Kidney (tissue), 22 donors: ENCODE measurements around the gene REXO4. TPM values are rescaled to one million over a fixed set of nuclear protein-coding genes. Genes with fewer than 3 reads are reported as not detected.

Experiments
- DNase-seq, 5 donors: peaks; one replicate each; pipeline ENCODE4 v3.0.0-alpha.2; 2013 to 2020
- FAIRE-seq: peaks from 2 replicates; lab custom pipeline; 2012; peaks lifted over from hg19 to GRCh38; lab: Jason Lieb, UNC
- H3K27ac ChIP-seq, 2 donors: one replicate each; pipeline ENCODE4 v1.7.0; 2013; ENCODE audit warnings: low read depth in 2 of 2, low read length in 2 of 2, inconsistent platforms in 1 of 2
- H3K27me3 ChIP-seq: one replicate; pipeline ENCODE4 v1.7.1; 2013; ENCODE audit warnings: low read length, inconsistent platforms; ENCODE audit not compliant: control insufficient read depth, insufficient read depth
- H3K36me3 ChIP-seq, 3 donors: one replicate each; pipeline versions ENCODE4 v1.7.0 to v1.7.1; 2013; ENCODE audit warnings: low read length in 3 of 3, control low read depth in 1 of 3, inconsistent platforms in 1 of 3; ENCODE audit not compliant: insufficient read depth in 3 of 3, control insufficient read depth in 2 of 3
- H3K4me1 ChIP-seq, 3 donors: one replicate each; pipeline versions ENCODE4 v1.7.0 to v1.7.1; 2013; ENCODE audit warnings: low read length in 3 of 3, inconsistent platforms in 1 of 3, low read depth in 1 of 3; ENCODE audit not compliant: control insufficient read depth in 2 of 3, insufficient read depth in 2 of 3
- H3K4me3 ChIP-seq, 3 donors: one replicate each; pipeline versions ENCODE4 v1.7.0 to v1.8.1; 2013; ENCODE audit warnings: low read length in 3 of 3, control low read depth in 1 of 3, inconsistent platforms in 1 of 3
- H3K9ac ChIP-seq, 3 donors: one replicate each; pipeline versions ENCODE4 v1.7.0 to v1.7.1; 2013; ENCODE audit warnings: low read length in 3 of 3, control low read depth in 1 of 3, inconsistent platforms in 1 of 3
- H3K9me3 ChIP-seq, 3 donors: one replicate each; pipeline versions ENCODE4 v1.7.0 to v1.7.1; 2013; ENCODE audit warnings: low read length in 3 of 3, control low read depth in 1 of 3, inconsistent platforms in 1 of 3; ENCODE audit not compliant: control insufficient read depth in 2 of 3, insufficient read depth in 1 of 3
- CTCF ChIP-seq: IDR thresholded peaks from 3 replicates; pipeline ENCODE4 v1.5.1; 2012; ENCODE audit warnings: mild to moderate bottlenecking, moderate library complexity, borderline replicate concordance; ENCODE audit not compliant: insufficient read depth; ENCODE audit errors: extremely low read depth
- intact Hi-C: fragments of 100-400 bp; cut with DNase I; formaldehyde crosslinking; loops from one replicate; pipeline ENCODE4 v1.11.1; 2022
- long read RNA-seq, 10 donors: library from polyadenylated mRNA in 1 of 10; unstranded in 1 of 10; transcript quantifications; one replicate each; pipeline ENCODE4 v2.0.0 and lab custom pipeline, GENCODE V29; 2021 to 2026
- polyA plus RNA-seq: library from polyadenylated mRNA; stranded (reverse); fragments of 350-450 nt; fragmentation: Illumina TruSeq; extraction: RNeasy Lipid Tissue Mini Kit (QIAGEN cat#74804); gene quantifications from one replicate; pipeline ENCODE4 v1.2.3, GENCODE V29; 2014; ENCODE audit warnings: low read depth, low replicate concordance; ENCODE audit not compliant: insufficient read depth
- total RNA-seq: library from RNA; stranded (reverse); fragmentation: NEBNext Ultra II Directional; extraction: Animal tissue kit (Norgen Biotek cat#: 25700); gene quantifications from one replicate; pipeline ENCODE4 v1.2.1, GENCODE V29; 2021
- donor health status: control.
- donor health status: control.
- donor health status: control.
- donor health status: control.
- donor health status: control.
- donor health status: DM: yes; HTN: yes; CAD: no.
- donor health status: Normal renal cell carcinoma (clear cell type).

Gene REXO4
- total RNA-seq = 17.5 TPM
- polyA plus RNA-seq = 18.6 TPM
- long read RNA-seq, donor 1, partial matches to known transcripts = 10 of 14 reads
- long read RNA-seq, donor 1, other reads (novel, unspliced or antisense) = 0 of 14 reads
- long read RNA-seq, donor 2, transcript REXO4-202 (8 exons, 2,360 nt) = major isoform, 8 of 16 reads
- long read RNA-seq, donor 2, partial matches to known transcripts = 8 of 16 reads
- long read RNA-seq, donor 2, other reads (novel, unspliced or antisense) = 0 of 16 reads
- long read RNA-seq, donor 3, transcript REXO4-202 (8 exons, 2,360 nt) = major isoform, 6 of 19 reads
- long read RNA-seq, donor 3, partial matches to known transcripts = 13 of 19 reads
- long read RNA-seq, donor 3, other reads (novel, unspliced or antisense) = 0 of 19 reads
- long read RNA-seq, donor 4, transcript REXO4-202 (8 exons, 2,360 nt) = major isoform, 6 of 6 reads
- long read RNA-seq, donor 4, partial matches to known transcripts = 0 of 6 reads
- long read RNA-seq, donor 4, other reads (novel, unspliced or antisense) = 0 of 6 reads
- long read RNA-seq, donor 5 = 0 reads
- long read RNA-seq, donor 6, transcript REXO4-202 (8 exons, 2,360 nt) = major isoform, 7 of 7 reads
- long read RNA-seq, donor 6, partial matches to known transcripts = 0 of 7 reads
- long read RNA-seq, donor 6, other reads (novel, unspliced or antisense) = 0 of 7 reads
- long read RNA-seq, donor 7, transcript REXO4-202 (8 exons, 2,360 nt) = major isoform, 17 of 31 reads
- long read RNA-seq, donor 7, partial matches to known transcripts = 4 of 31 reads
- long read RNA-seq, donor 7, other reads (novel, unspliced or antisense) = 10 of 31 reads
- long read RNA-seq, donor 8, partial matches to known transcripts = 7 of 11 reads
- long read RNA-seq, donor 8, other reads (novel, unspliced or antisense) = 0 of 11 reads
- long read RNA-seq, donor 9, partial matches to known transcripts = 5 of 7 reads
- long read RNA-seq, donor 9, other reads (novel, unspliced or antisense) = 0 of 7 reads
- long read RNA-seq, donor 10, transcript REXO4-202 (8 exons, 2,360 nt) = major isoform, 5 of 24 reads
- long read RNA-seq, donor 10, partial matches to known transcripts = 19 of 24 reads
- long read RNA-seq, donor 10, other reads (novel, unspliced or antisense) = 0 of 24 reads

GRCh38 chr9:133417541-133418461, at the start of gene REXO4:
REXO4 (minus strand) TSS chr9:133418010; CDS start chr9:133417844, 166 bp downstream.
- DNase-seq (peak; percentile 91 to 94 (median 94)), FAIRE-seq (no peak)
- Histone ChIP-seq H3K9me3 (no peaks in the 10 kb centered on the region), H3K27ac (peak within 1 kb of the TSS; percentile 65 to 78), H3K9ac (peak within 1 kb of the TSS; percentile 50 to 86 (median 65)), H3K27me3 (no peaks in the 10 kb centered on the region), H3K4me1 (peaks cover 4 to 8% (median 7%) of the 10 kb centered on the region in 3 donors), H3K4me3 (peak within 1 kb of the TSS; percentile 73 to 87 (median 85)), H3K36me3 (peaks cover 0 to 20% (median 7%) of the 10 kb centered on the region in 3 donors)
- intact Hi-C loops = no loop called here
- TF ChIP-seq CTCF = no peak

GRCh38 chr9:133467101-133467500, 49.3 kb upstream of the REXO4 start:
- Histone ChIP-seq H3K36me3 (peaks cover 0 to 15% (median 0%) of the 10 kb centered on the region in 3 donors), H3K9me3 (no peaks in the 10 kb centered on the region), H3K4me3 (no peak overlapping the region), H3K27ac (no peak overlapping the region), H3K9ac (no peak overlapping the region), H3K4me1 (peaks cover 0 to 9% (median 0%) of the 10 kb centered on the region in 3 donors), H3K27me3 (no peaks in the 10 kb centered on the region)
- intact Hi-C loops = no loop called here
- DNase-seq (no peak), FAIRE-seq (no peak)
- TF ChIP-seq CTCF = no peak

GRCh38 chr9:133465984-133466383, 48.2 kb upstream of the REXO4 start:
- intact Hi-C loops = no loop called here

More at GRCh38 chr9:133465984-133466383, 48.2 kb upstream of the REXO4 start:
- no peaks in the 10 kb centered on the region for H3K27me3 ChIP-seq
- H3K27ac ChIP-seq = no peak overlapping the region
- peaks cover 0 to 15% (median 0%) of the 10 kb centered on the region in 3 donors for H3K36me3 ChIP-seq
- H3K4me3 ChIP-seq = no peak overlapping the region
- H3K9me3 ChIP-seq = no peaks in the 10 kb centered on the region
- H3K9ac ChIP-seq = no peak overlapping the region
- no peak for FAIRE-seq
- TF ChIP-seq CTCF = no peak
- no peak for DNase-seq
- H3K4me1 ChIP-seq = peaks cover 0 to 17% (median 3%) of the 10 kb centered on the region in 3 donors
